DND-41 (cell line): ENCODE data around the gene RFLNA.

Experiments
- ATAC-seq: fragments of 200-7000 bp; cut with Tn5 transposase; 3 replicates; pipeline ENCODE4 v1.9.1; 2021; ENCODE audit warnings: low read depth; ENCODE audit not compliant: insufficient read depth
- DNase-seq: peaks from one replicate; pipeline ENCODE4 v3.0.0-alpha.2; 2020
- H2AFZ ChIP-seq: 2 replicates; pipeline ENCODE4 v1.6.0; 2012; ENCODE audit warnings: low read depth, low read length
- H3K27ac ChIP-seq: 2 replicates; pipeline ENCODE4 v1.5.1; 2012; ENCODE audit warnings: low read length, inconsistent platforms
- H3K27me3 ChIP-seq: fragments of 200-600 bp; sonication (generic); 2 replicates; pipeline ENCODE4 v1.6.0; 2012; ENCODE audit warnings: low read length, mild to moderate bottlenecking, inconsistent platforms; ENCODE audit not compliant: insufficient read depth, poor library complexity
- H3K36me3 ChIP-seq: 2 replicates; pipeline ENCODE4 v1.5.1; 2012; ENCODE audit warnings: low read length, inconsistent platforms; ENCODE audit not compliant: insufficient read depth
- H3K4me1 ChIP-seq: 2 replicates; pipeline ENCODE4 v1.5.1; 2012; ENCODE audit warnings: mild to moderate bottlenecking, low read length; ENCODE audit not compliant: insufficient read depth
- H3K4me2 ChIP-seq: 2 replicates; pipeline ENCODE4 v1.6.0; 2012; ENCODE audit warnings: mild to moderate bottlenecking, moderate library complexity, low read length, inconsistent platforms; ENCODE audit not compliant: insufficient read depth
- H3K4me3 ChIP-seq, 2 experiments: fragments of 200-600 bp in 1 of 2; shearing (Covaris generic) in 1 of 2; 2 replicates each; pipeline ENCODE4 v1.5.1; 2012 to 2016; ENCODE audit warnings: inconsistent platforms in 2 of 2, low read length in 2 of 2, mild to moderate bottlenecking in 2 of 2, low read depth in 1 of 2, moderate library complexity in 1 of 2
- H3K79me2 ChIP-seq: 2 replicates; pipeline ENCODE4 v1.6.0; 2012; ENCODE audit warnings: low read length, inconsistent platforms; ENCODE audit not compliant: insufficient read depth
- H3K9ac ChIP-seq: 2 replicates; pipeline ENCODE4 v1.6.0; 2012; ENCODE audit warnings: low read depth, mild to moderate bottlenecking, inconsistent platforms, low read length, moderate library complexity
- H3K9me3 ChIP-seq: 2 replicates; pipeline ENCODE4 v1.5.1; 2012; ENCODE audit warnings: low read length, moderate library complexity, mild to moderate bottlenecking, inconsistent platforms; ENCODE audit not compliant: insufficient read depth, severe bottlenecking
- H4K20me1 ChIP-seq: 2 replicates; pipeline ENCODE4 v1.6.0; 2012; ENCODE audit warnings: low read length; ENCODE audit not compliant: insufficient read depth
- CTCF ChIP-seq: IDR thresholded peaks from 2 replicates; pipeline ENCODE4 v1.5.1; 2012; ENCODE audit warnings: borderline replicate concordance, low read length, moderate library complexity, mild to moderate bottlenecking; ENCODE audit not compliant: poor library complexity, severe bottlenecking; ENCODE audit errors: extremely low read depth
- EZH2 ChIP-seq: IDR thresholded peaks from 3 replicates; pipeline ENCODE4 v1.6.1; 2012; ENCODE audit warnings: borderline replicate concordance, low read depth, mild to moderate bottlenecking, moderate library complexity, low read length, inconsistent platforms; ENCODE audit not compliant: severe bottlenecking

Gene RFLNA

GRCh38 chr12:124276337-124276736, 18.6 kb upstream of the RFLNA start:
- H3K36me3 ChIP-seq: no peaks in the 10 kb centered on the region
- no peak overlapping the region for H2AFZ ChIP-seq
- H4K20me1 ChIP-seq: no peaks in the 10 kb centered on the region
- TF ChIP-seq CTCF: no peak
- H3K4me2 ChIP-seq: no peak overlapping the region
- ATAC-seq (no peak), DNase-seq (no peak)
- H3K9me3 ChIP-seq: no peaks in the 10 kb centered on the region
- H3K27ac ChIP-seq: no peak overlapping the region
- H3K4me3 ChIP-seq: no peak overlapping the region
- no peak overlapping the region for H3K9ac ChIP-seq
- H3K79me2 ChIP-seq: no peaks in the 10 kb centered on the region
- no peaks in the 10 kb centered on the region for H3K27me3 ChIP-seq
- 0 out of 2 replicates have a peak, but pooled peaks cover 4% of the 10 kb centered on the region for H3K4me1 ChIP-seq

- H3K4me2 ChIP-seq: no peak overlapping the region
- H3K9ac ChIP-seq: no peak overlapping the region
- no peaks in the 10 kb centered on the region for H4K20me1 ChIP-seq
- H3K27ac ChIP-seq: no peak overlapping the region
- H3K4me1 ChIP-seq: 0 out of 2 replicates have a peak, but pooled peaks cover 4% of the 10 kb centered on the region
- H3K9me3 ChIP-seq: no peaks in the 10 kb centered on the region
- TF ChIP-seq EZH2 (no peak), CTCF (no peak)
- no peak overlapping the region for H3K4me3 ChIP-seq
- H2AFZ ChIP-seq: no peak overlapping the region
- DNase-seq (peak; percentile 35), ATAC-seq (peak; percentile 70)
- H3K27me3 ChIP-seq: no peaks in the 10 kb centered on the region
- H3K36me3 ChIP-seq: no peaks in the 10 kb centered on the region
- H3K79me2 ChIP-seq: no peaks in the 10 kb centered on the region
These were observed 17.3 kb upstream of the RFLNA start for GRCh38 chr12:124277394-124278241.

- Histone ChIP-seq H2AFZ (no peak overlapping the region), H3K36me3 (no peaks in the 10 kb centered on the region), H4K20me1 (no peaks in the 10 kb centered on the region), H3K79me2 (no peaks in the 10 kb centered on the region), H3K27me3 (no peaks in the 10 kb centered on the region), H3K9ac (no peak overlapping the region), H3K4me3 (no peak overlapping the region), H3K4me1 (0 out of 2 replicates have a peak, but pooled peaks cover 3% of the 10 kb centered on the region), H3K9me3 (no peaks in the 10 kb centered on the region), H3K4me2 (no peak overlapping the region), H3K27ac (no peak overlapping the region)
- no peak for ATAC-seq
- DNase-seq: no peak
- no peak for TF ChIP-seq EZH2
These were observed 16.3 kb upstream of the RFLNA start for GRCh38 chr12:124278389-124279101.

GRCh38 chr12:124279315-124279714, 15.6 kb upstream of the RFLNA start:
- Histone ChIP-seq H4K20me1 (no peaks in the 10 kb centered on the region), H3K79me2 (no peaks in the 10 kb centered on the region), H3K9me3 (peaks cover 2% of the 10 kb centered on the region), H3K9ac (no peak overlapping the region), H3K27ac (no peak overlapping the region), H3K36me3 (no peaks in the 10 kb centered on the region), H3K4me1 (no peaks in the 10 kb centered on the region), H2AFZ (no peak overlapping the region), H3K27me3 (no peaks in the 10 kb centered on the region), H3K4me2 (no peak overlapping the region), H3K4me3 (no peak overlapping the region)
- ATAC-seq: no peak
- DNase-seq: no peak
- no peak for TF ChIP-seq CTCF
- no peak for TF ChIP-seq EZH2
